Neutrophil (primary cell): Measurements from ENCODE around the gene TUBB2B.

Experiments
- H3K27ac ChIP-seq: fragments of 200-600 bp; sonication (generic); 2 replicates; pipeline ENCODE4 v1.5.1; 2016; ENCODE audit warnings: mild to moderate bottlenecking, moderate library complexity
- H3K27me3 ChIP-seq: fragments of 200-600 bp; sonication (generic); 2 replicates; pipeline ENCODE4 v1.6.0; 2016; ENCODE audit warnings: mild to moderate bottlenecking
- H3K36me3 ChIP-seq: fragments of 200-600 bp; sonication (generic); 2 replicates; pipeline ENCODE4 v1.5.1; 2017
- H3K4me1 ChIP-seq, 2 experiments: fragments of 200-600 bp in 1 of 2; sonication (generic) in 1 of 2; 1 replicate in 1 of 2; 2 replicates in 1 of 2; pipeline versions ENCODE4 v1.5.1 to v1.6.1; 2013 to 2016; ENCODE audit warnings: low read depth in 1 of 2, low read length in 1 of 2, mild to moderate bottlenecking in 1 of 2, moderate library complexity in 1 of 2; ENCODE audit not compliant: control insufficient read depth in 1 of 2, insufficient read depth in 1 of 2
- H3K4me3 ChIP-seq, 2 experiments: fragments of 200-600 bp in 1 of 2; sonication (generic) in 1 of 2; 1 replicate in 1 of 2; 2 replicates in 1 of 2; pipeline ENCODE4 v1.5.1; 2013 to 2016; ENCODE audit warnings: low read depth in 1 of 2, low read length in 1 of 2, mild to moderate bottlenecking in 1 of 2, moderate library complexity in 1 of 2
- H3K9me3 ChIP-seq: fragments of 200-600 bp; sonication (generic); 2 replicates; pipeline ENCODE4 v1.5.1; 2016
- CTCF ChIP-seq: fragments of 200-600 bp; sonication (generic); IDR thresholded peaks from 2 replicates; pipeline ENCODE4 v1.5.1; 2016; ENCODE audit warnings: antibody characterized with exemption

Gene TUBB2B

GRCh38 chr6:3233904-3234303 lies 6.5 kb upstream of the TUBB2B start:
- no peaks in the 10 kb centered on the region for H3K36me3 ChIP-seq

GRCh38 chr6:3233321-3233720 lies 5.9 kb upstream of the TUBB2B start:
- Histone ChIP-seq H3K9me3 (no peaks in the 10 kb centered on the region), H3K27ac (no peak overlapping the region), H3K36me3 (no peaks in the 10 kb centered on the region), H3K4me1 (peaks cover 22 to 33% of the 10 kb centered on the region in 2 experiments), H3K27me3 (peaks cover 100% of the 10 kb centered on the region), H3K4me3 (no peak overlapping the region)
- no peak for TF ChIP-seq CTCF

More at GRCh38 chr6:3233904-3234303, 6.5 kb upstream of the TUBB2B start:
- H3K4me3 ChIP-seq: no peak overlapping the region
- no peaks in the 10 kb centered on the region for H3K9me3 ChIP-seq
- peaks cover 19 to 28% of the 10 kb centered on the region in 2 experiments for H3K4me1 ChIP-seq
- no peak for TF ChIP-seq CTCF
- H3K27ac ChIP-seq: no peak overlapping the region
- H3K27me3 ChIP-seq: peaks cover 100% of the 10 kb centered on the region

- Histone ChIP-seq H3K4me3 (no peak overlapping the region), H3K27me3 (peaks cover 100% of the 10 kb centered on the region), H3K27ac (no peak overlapping the region), H3K9me3 (no peaks in the 10 kb centered on the region), H3K36me3 (no peaks in the 10 kb centered on the region), H3K4me1 (peaks cover 25 to 44% of the 10 kb centered on the region in 2 experiments)
- no peak for TF ChIP-seq CTCF
Measured at GRCh38 chr6:3232017-3232945, 4.8 kb upstream of the TUBB2B start.

- Histone ChIP-seq H3K27ac (no peak overlapping the region), H3K4me3 (peak overlapping the region in 1 of 2 experiments; percentile 38), H3K27me3 (peaks cover 100% of the 10 kb centered on the region), H3K9me3 (no peaks in the 10 kb centered on the region), H3K36me3 (no peaks in the 10 kb centered on the region), H3K4me1 (peaks cover 32 to 51% of the 10 kb centered on the region in 2 experiments)
- TF ChIP-seq CTCF: no peak
Measured at GRCh38 chr6:3231247-3232016, 4.0 kb upstream of the TUBB2B start.

- Histone ChIP-seq H3K27me3 (peaks cover 100% of the 10 kb centered on the region), H3K27ac (no peak overlapping the region), H3K9me3 (no peaks in the 10 kb centered on the region), H3K36me3 (no peaks in the 10 kb centered on the region), H3K4me3 (no peak overlapping the region), H3K4me1 (peaks cover 32 to 51% of the 10 kb centered on the region in 2 experiments)
- no peak for TF ChIP-seq CTCF
Measured at GRCh38 chr6:3230900-3231246, 3.4 kb upstream of the TUBB2B start.
